Fibroblast of villous mesenchyme (primary cell): ENCODE data around the gene CDH16. TPM values are rescaled to one million over a fixed set of nuclear protein-coding genes. Genes with fewer than 3 reads are reported as not detected.

ENCODE experiments used
- DNase-seq: peaks from one replicate; pipeline ENCODE4 v3.0.0-alpha.2; 2010; ENCODE audit warnings: low read depth
- H3K4me3 ChIP-seq: 2 replicates; pipeline ENCODE4 v1.5.1; 2011; ENCODE audit warnings: low read depth, mild to moderate bottlenecking, low read length
- CTCF ChIP-seq: IDR thresholded peaks from 2 replicates; pipeline ENCODE4 v1.5.1; 2012; ENCODE audit warnings: low read depth, mild to moderate bottlenecking, low read length; ENCODE audit not compliant: insufficient read depth
- total RNA-seq: library from RNA; depleted of rRNA; stranded (reverse); fragments of >200 nt; gene quantifications from 2 replicates; pipeline ENCODE4 v1.2.3, GENCODE V29; 2012

Gene CDH16
- total RNA-seq, 1 donor, result not detected

- DNase-seq, result no peak
- TF ChIP-seq CTCF, result no peak
- H3K4me3 ChIP-seq, result no peak overlapping the region
Observed at GRCh38 chr16:66895999-66896398, 22.7 kb downstream of the CDH16 start.

GRCh38 chr16:66895689-66895979 lies 23.1 kb downstream of the CDH16 start:
- H3K4me3 ChIP-seq, result no peak overlapping the region
- TF ChIP-seq CTCF, result no peak
- no peak for DNase-seq

GRCh38 chr16:66894948-66895688 lies 23.6 kb downstream of the CDH16 start:
- peak; percentile 82 for DNase-seq
- TF ChIP-seq CTCF, result peak; percentile 84
- no peak overlapping the region for H3K4me3 ChIP-seq

GRCh38 chr16:66894055-66894454 lies 24.6 kb downstream of the CDH16 start:
- no peak overlapping the region for H3K4me3 ChIP-seq
- no peak for DNase-seq
- TF ChIP-seq CTCF, result no peak

- no peak overlapping the region for H3K4me3 ChIP-seq
- TF ChIP-seq CTCF, result no peak
- DNase-seq, result no peak
Observed at GRCh38 chr16:66891797-66892196, 26.9 kb downstream of the CDH16 start.

GRCh38 chr16:66891360-66891759 lies 27.3 kb downstream of the CDH16 start:
- DNase-seq, result no peak
- H3K4me3 ChIP-seq, result no peak overlapping the region
- no peak for TF ChIP-seq CTCF

GRCh38 chr16:66890799-66891198 lies 27.9 kb downstream of the CDH16 start:
- no peak for TF ChIP-seq CTCF
- DNase-seq, result no peak
- H3K4me3 ChIP-seq, result no peak overlapping the region
